ENCODE measurements around the gene SHMT1. TPM values are rescaled to one million over a fixed set of nuclear protein-coding genes. Genes with fewer than 3 reads are reported as not detected.
"Not testable (repeated sequence)": the region's sequence is repeated elsewhere in the genome, so short reads cannot be mapped to it uniquely, and the experiment has no call there.

Gene SHMT1
- total RNA-seq, result 10 to 100 TPM; 31.6 to 43.0 TPM

DNA sequence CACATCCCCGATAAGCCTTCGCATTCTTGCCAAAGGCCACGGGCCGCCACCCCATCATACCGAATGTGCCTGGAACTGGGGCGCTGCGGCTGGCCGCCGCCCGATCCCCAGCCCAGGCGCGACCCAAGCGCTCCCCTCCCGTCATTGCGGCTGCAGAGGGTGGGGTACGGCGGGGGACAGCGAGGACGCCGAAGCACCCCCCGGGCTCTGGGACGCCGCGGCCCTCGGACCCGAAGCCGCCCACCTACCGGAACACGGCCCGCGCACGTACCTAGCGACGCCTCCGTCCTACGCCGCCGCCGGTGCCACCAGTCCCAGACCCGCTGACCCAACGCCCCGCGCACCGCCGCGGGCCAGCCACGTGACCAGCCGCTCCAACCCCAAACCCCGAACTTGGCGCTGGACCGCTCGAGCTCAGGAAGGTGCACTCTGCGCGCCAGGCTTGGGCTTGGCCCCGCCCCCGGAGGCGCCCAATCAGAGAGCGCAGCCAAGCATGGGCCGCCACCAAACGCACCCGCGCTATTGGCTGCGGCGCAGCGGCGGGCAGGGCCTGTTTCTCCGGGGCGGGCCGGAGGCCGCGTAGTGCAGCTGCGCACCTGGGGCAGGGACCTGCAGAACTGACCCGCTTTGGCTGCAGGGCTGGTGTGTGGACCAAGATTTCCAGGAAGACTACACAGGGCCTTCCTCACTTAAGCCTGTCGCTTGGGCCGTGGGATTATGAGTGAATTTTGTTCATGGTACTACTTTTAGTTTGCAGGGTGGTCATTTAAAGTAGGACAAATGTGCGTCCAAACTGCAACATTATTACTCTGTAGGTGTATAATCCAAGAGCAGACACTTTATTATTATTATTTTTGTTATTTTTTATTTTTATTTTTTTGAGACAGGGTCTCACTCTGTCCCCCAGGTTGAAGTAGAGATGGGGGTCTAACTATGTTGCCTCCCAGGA is at the start of gene SHMT1:
SHMT1 (minus strand) TSS at position 450 of the 949 bp plus-strand sequence. CDS start 7,569 bp downstream, outside the sequence.
- no peaks in the 10 kb centered on the region for H3K9me3 ChIP-seq
- no peaks in the 10 kb centered on the region for H3K36me3 ChIP-seq
- TF ChIP-seq POLR2A (IDR thresholded peaks at IDR 0.05), result peak; percentile 85
- peak; percentile 95 for TF ChIP-seq POLR2AphosphoS5 (IDR thresholded peaks at IDR 0.05)
- TF ChIP-seq, protein P1, sequence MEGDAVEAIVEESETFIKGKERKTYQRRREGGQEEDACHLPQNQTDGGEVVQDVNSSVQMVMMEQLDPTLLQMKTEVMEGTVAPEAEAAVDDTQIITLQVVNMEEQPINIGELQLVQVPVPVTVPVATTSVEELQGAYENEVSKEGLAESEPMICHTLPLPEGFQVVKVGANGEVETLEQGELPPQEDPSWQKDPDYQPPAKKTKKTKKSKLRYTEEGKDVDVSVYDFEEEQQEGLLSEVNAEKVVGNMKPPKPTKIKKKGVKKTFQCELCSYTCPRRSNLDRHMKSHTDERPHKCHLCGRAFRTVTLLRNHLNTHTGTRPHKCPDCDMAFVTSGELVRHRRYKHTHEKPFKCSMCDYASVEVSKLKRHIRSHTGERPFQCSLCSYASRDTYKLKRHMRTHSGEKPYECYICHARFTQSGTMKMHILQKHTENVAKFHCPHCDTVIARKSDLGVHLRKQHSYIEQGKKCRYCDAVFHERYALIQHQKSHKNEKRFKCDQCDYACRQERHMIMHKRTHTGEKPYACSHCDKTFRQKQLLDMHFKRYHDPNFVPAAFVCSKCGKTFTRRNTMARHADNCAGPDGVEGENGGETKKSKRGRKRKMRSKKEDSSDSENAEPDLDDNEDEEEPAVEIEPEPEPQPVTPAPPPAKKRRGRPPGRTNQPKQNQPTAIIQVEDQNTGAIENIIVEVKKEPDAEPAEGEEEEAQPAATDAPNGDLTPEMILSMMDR (IDR thresholded peaks at IDR 0.05), result peak in 2 of 4 experiments; percentile 7 to 35
- WGBS, result under 1% methylated on average over 59 of the region's 76 CpGs
- H3K27ac ChIP-seq, result peak within 1 kb of the TSS; percentile 75 to 77
- peak within 1 kb of the TSS; percentile 69 to 91 for H3K4me3 ChIP-seq
- peak; percentile 95 for DNase-seq (ENCODE audit: low spot score)
- no peaks in the 10 kb centered on the region for H3K4me1 ChIP-seq (replicated peaks)
- intact Hi-C loops (cut with DNase I), result no loop called here
- no peaks in the 10 kb centered on the region for H3K27me3 ChIP-seq (replicated peaks; ENCODE audit: insufficient read depth)

DNA sequence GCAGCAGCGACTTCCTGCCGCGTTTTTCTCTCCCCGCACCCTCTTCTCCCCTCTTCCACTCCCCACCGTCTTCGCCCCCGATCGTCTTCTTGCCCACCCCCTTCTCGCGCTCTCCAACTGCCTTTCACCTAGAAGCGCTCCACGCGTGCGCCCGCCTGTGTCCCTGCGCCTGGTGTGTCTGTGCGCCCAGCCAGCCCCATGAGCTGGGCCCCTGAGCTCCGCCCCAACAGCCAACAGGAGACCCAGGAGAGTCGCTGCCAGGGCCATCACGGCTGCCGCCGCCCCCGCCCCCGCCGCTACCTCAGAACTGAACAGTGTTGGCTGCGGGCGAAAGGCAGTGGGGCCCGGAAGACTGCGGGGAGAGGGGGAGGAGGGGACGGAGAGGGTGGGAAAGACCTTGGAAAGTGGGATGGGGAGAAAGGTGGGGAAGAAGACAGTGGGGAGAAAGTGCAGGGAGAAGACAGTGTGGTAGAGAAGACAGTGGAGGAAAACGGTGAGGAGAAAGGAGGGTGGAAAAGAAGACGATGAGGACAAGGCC is 48.7 kb upstream of the SHMT1 start:
- DNase-seq (ENCODE audit: low spot score); H3K4me1 ChIP-seq (replicated peaks); H3K27me3 ChIP-seq (replicated peaks; ENCODE audit: insufficient read depth); intact Hi-C loops (cut with DNase I); H3K9me3 ChIP-seq; H3K36me3 ChIP-seq: not testable (repeated sequence)
- peak overlapping the region; percentile 44 to 46 for H3K4me3 ChIP-seq
- WGBS, result no CpG with 5 or more reads among the region's 32 CpGs
- peak overlapping the region; percentile 83 to 91 for H3K27ac ChIP-seq

DNA sequence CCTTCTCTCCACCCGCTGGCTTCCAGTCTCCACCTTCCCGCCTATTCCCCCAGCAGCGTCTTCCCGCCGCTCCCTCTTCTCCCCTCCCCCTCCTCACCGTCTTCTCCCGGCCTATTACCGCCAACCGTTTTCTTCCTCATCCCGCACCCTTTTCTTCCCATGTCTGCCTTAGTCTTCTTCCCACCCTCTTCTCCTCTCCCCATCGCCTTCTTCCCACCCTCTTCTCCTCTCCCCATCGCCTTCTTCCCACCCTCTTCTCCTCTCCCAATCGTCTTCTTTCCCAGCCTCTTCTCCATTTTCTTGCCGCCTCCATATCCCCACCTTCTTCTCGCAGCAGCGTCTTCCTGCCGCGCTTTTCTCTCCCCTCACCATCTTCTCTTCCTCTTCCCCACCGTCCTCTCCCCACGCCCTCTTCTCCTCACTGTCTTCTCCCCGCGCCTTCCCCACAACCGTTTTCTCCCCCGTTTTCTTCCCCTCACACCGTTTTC is 48.1 kb upstream of the SHMT1 start:
- Histone ChIP-seq H3K4me3 (peak overlapping the region; percentile 44 to 46), H3K27ac (peak overlapping the region; percentile 83 to 91)
- under 1% methylated on average over 25 of the region's 25 CpGs for WGBS
- H3K4me1 ChIP-seq (replicated peaks); intact Hi-C loops (cut with DNase I); H3K27me3 ChIP-seq (replicated peaks; ENCODE audit: insufficient read depth); H3K36me3 ChIP-seq; H3K9me3 ChIP-seq: not testable (repeated sequence)
- peak; percentile 32 for DNase-seq (ENCODE audit: low spot score)

DNA sequence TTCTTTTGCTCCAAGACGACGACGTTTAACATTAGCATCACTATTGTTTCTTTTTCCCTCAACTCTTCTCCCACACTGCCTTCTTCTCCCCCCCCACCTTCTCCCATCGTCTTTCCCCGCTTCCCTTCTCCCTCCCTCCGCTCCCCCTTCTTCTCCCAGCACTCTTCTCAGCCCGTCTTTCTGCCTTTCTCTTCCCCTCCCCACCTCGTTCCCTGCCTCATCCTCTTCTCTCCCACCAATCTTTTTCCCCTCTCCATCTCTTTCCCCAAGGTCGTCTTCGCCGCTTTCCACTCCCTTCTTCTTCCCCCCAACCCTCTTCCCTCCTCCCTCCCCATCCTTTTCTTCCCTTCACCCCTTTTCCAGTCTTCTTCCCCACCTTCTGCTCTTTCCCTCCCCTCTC is 47.4 kb upstream of the SHMT1 start:
- H3K9me3 ChIP-seq; H3K4me1 ChIP-seq (replicated peaks); H3K27me3 ChIP-seq (replicated peaks; ENCODE audit: insufficient read depth); intact Hi-C loops (cut with DNase I); H3K27ac ChIP-seq; H3K36me3 ChIP-seq; DNase-seq (ENCODE audit: low spot score): not testable (repeated sequence)
- WGBS, result 3% methylated on average over 11 of the region's 11 CpGs
- peak overlapping the region; percentile 5 to 44 for H3K4me3 ChIP-seq

DNA sequence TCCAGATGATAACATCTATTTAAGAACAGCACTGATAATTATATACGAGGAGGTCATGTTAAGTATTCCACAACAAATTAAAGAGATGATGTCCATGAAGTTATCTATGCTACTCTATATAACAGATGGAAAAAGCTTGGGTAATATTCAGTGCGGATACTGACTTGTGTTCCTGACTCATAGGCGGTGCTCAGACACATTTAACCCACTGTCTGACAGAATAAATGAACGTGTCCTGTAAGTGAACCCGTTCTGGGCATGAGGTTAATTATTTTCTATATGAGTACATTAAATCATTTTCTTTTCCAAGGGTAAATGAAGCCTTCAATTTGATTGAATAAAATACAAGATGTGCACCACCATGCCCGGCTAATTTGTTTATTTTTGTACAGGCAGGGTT is 46.0 kb upstream of the SHMT1 start:
- H3K4me3 ChIP-seq; intact Hi-C loops (cut with DNase I); H3K4me1 ChIP-seq (replicated peaks); DNase-seq (ENCODE audit: low spot score); H3K27me3 ChIP-seq (replicated peaks; ENCODE audit: insufficient read depth); H3K36me3 ChIP-seq; H3K27ac ChIP-seq; H3K9me3 ChIP-seq: not testable (repeated sequence)
- WGBS, result 12% methylated on average over 6 of the region's 6 CpGs

DNA sequence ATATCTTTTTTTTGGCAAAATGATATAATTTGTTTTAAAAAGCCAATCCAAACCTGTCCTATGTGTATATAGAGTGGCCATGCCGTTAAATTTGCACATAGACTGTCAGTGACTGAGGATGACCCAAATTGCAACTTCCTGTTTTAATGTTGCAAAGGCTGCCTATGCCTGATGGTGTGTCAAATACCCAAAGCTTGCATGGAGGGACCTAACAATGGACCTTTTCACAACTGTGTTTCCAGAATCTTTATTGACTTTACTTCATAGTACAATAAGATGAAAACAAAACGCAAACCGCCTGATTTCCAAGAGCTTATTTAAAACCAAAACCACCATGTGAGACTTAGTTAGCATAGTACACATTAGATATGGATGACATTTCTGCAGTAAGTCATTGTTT is 45.6 kb upstream of the SHMT1 start:
- intact Hi-C loops (cut with DNase I); H3K9me3 ChIP-seq; H3K27me3 ChIP-seq (replicated peaks; ENCODE audit: insufficient read depth); H3K36me3 ChIP-seq; H3K27ac ChIP-seq; H3K4me3 ChIP-seq; DNase-seq (ENCODE audit: low spot score); H3K4me1 ChIP-seq (replicated peaks): not testable (repeated sequence)
- 20% methylated on average over 3 of the region's 3 CpGs for WGBS

DNA sequence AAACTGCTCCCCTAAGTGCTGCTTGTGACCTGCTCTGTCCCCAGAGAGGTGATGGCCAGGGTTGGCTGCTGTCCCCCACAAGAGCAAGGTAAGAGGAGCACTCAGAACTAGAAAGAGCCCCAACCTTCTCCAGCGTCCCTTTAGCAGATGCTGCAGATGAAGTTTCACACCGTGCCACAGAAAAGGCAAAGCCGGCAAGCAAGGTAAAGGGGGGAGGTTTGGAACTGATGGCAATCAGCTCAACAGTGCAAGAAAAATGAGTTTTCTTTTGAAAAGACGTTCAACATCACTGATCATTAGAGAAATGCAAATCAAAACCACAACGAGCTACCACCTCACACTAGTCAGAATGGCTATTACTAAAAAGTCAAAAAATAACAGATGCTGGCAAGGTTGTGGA is 40.3 kb upstream of the SHMT1 start:
- intact Hi-C loops (cut with DNase I); H3K27ac ChIP-seq; DNase-seq (ENCODE audit: low spot score); H3K4me3 ChIP-seq; H3K4me1 ChIP-seq (replicated peaks); H3K36me3 ChIP-seq; H3K27me3 ChIP-seq (replicated peaks; ENCODE audit: insufficient read depth); H3K9me3 ChIP-seq: not testable (repeated sequence)
- no CpG with 5 or more reads among the region's 5 CpGs for WGBS

DNA sequence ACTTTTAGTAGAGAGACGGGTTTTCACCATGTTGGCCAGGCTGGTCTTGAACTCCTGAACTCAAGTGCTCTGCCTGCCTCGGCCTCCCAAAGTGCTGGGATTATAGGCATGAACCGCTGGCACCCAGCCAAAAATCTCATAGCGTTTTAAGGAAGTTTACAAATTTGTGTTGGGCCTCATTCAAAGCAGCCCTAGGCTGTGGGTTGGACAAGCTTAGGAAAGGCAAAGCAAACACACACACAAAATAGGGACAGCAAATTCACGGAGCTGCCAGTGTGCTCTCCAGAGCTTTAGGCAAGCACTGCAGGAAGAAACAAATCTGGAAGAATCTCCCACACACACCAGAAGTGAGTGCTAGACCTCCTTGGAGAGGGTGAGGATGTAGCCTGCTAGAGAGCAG is 39.8 kb upstream of the SHMT1 start:
- H3K36me3 ChIP-seq; H3K4me1 ChIP-seq (replicated peaks); H3K9me3 ChIP-seq; DNase-seq (ENCODE audit: low spot score); H3K4me3 ChIP-seq; intact Hi-C loops (cut with DNase I); H3K27me3 ChIP-seq (replicated peaks; ENCODE audit: insufficient read depth); H3K27ac ChIP-seq: not testable (repeated sequence)
- WGBS, result 2% methylated on average over 3 of the region's 5 CpGs

DNA sequence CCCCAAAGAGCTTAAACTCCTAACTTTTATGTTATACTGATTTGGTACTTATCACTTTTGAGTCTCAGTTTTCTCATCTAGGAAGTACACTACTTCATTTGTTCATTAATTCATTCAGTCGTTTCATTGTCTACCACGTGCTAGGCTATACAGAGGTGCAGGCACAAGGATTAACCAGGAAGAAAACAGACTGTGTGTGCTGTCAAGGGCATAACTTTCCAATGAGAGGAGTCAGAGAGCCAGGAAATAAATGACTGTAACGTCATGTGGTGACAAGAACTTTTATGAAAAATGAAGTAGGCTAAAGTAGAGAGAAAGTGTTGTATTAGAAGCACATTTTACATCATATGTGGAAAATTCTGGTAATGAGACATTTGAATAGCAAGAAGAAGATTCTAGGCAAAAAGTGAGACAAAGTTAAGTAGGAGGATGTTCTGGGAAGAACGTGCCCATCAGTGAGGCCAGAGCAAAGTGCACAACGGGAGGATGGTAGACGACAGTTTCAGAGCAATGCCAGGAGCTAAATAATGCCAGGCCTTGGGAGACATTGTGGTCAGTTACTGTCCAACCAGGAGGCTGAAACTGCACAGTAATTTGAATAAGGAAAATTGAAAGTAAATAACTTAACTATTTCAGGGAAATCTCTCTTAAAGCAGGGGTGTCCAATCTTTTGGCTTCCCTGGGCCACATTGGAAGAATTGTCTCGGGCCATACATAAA is 38.7 kb upstream of the SHMT1 start:
- H3K27ac ChIP-seq; intact Hi-C loops (cut with DNase I); H3K9me3 ChIP-seq; H3K36me3 ChIP-seq; H3K4me3 ChIP-seq; H3K4me1 ChIP-seq (replicated peaks); H3K27me3 ChIP-seq (replicated peaks; ENCODE audit: insufficient read depth); DNase-seq (ENCODE audit: low spot score): not testable (repeated sequence)
- 54% methylated on average over 7 of the region's 7 CpGs for WGBS

DNA sequence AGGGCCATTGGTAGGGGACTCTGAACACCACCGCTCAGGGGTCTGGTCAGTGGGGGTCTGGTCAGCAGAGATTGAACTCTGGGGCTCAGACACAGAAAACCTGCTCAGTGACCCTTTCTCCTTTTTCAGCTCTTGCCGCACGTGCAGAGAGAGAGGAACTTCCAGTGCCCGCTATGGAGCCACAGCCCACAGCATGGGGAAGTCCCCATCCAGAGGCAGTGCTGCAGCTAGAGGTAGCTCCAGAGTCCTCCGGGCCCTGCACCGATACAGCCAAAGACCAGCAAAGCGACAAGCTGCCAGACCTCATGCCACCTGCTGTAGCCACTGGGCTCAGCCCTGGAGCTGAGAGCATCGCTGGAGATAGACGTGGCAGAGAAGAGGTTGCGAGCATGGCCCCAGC is 25.4 kb upstream of the SHMT1 start:
- H3K4me3 ChIP-seq; H3K9me3 ChIP-seq; H3K4me1 ChIP-seq (replicated peaks); DNase-seq (ENCODE audit: low spot score); intact Hi-C loops (cut with DNase I); H3K27me3 ChIP-seq (replicated peaks; ENCODE audit: insufficient read depth); H3K27ac ChIP-seq; H3K36me3 ChIP-seq: not testable (repeated sequence)
- 100% methylated on average over 1 of the region's 10 CpGs for WGBS

DNA sequence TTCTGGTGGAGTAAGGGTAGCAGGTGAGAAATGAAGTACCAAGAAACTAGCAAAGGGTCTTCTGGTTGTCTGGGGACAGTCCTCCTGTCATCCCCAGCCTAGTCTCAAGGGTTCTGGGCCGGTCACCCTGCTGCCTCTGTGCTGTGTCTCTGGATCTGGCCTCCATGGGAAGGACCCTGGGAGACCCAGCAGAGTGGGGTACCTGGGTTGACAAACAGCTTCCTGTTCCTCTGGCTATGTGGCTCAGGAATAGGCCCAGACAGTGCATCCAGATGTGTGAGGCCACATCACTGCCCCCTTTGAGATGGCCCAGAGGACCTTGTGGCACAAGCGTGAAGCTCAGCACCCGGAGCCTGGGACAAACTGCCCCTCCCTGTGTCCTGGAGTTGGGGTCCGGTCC is 24.9 kb upstream of the SHMT1 start:
- H3K4me1 ChIP-seq (replicated peaks); H3K27me3 ChIP-seq (replicated peaks; ENCODE audit: insufficient read depth); DNase-seq (ENCODE audit: low spot score); intact Hi-C loops (cut with DNase I); H3K9me3 ChIP-seq; H3K4me3 ChIP-seq; H3K27ac ChIP-seq; H3K36me3 ChIP-seq: not testable (repeated sequence)
- WGBS, result 95% methylated on average over 4 of the region's 4 CpGs
